ENCODE results near the gene IRAK3.

Gene IRAK3

DNA sequence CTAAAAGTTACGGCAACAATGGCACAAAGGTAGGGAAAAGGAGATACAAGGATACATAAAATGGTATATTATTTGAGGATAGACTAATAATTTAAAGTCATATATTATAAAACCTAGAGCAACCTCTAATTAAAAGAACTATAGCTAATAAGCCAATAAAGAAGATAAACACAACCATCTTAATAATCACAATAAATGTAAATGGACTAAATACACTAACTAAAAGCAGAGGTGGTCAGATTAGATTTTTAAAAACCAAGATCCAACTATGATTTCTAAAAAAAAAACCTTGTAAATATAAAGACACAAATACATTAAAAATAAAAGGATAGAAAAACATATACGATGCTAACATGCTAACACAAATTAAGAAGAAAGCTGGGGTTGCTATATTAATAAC, 47.7 kb upstream of the IRAK3 start:
- TF ChIP-seq GLIS3 (CRISPR knock-in tag; IDR thresholded peaks at IDR 0.05) (no peak), ZFP3 (CRISPR knock-in tag; IDR thresholded peaks at IDR 0.05) (no peak), RARB (CRISPR knock-in tag; IDR thresholded peaks at IDR 0.05) (no peak), ZNF565 (CRISPR knock-in tag; conservative IDR thresholded peaks at IDR 0.05; ENCODE audit: low read depth) (no peak), ZNF70 (CRISPR knock-in tag; IDR thresholded peaks at IDR 0.05) (no peak), TCF4 (CRISPR knock-in tag; IDR thresholded peaks at IDR 0.05; ENCODE audit: borderline replicate concordance) (no peak), ESRRG (CRISPR knock-in tag; IDR thresholded peaks at IDR 0.05) (no peak), OSR1 (CRISPR knock-in tag; IDR thresholded peaks at IDR 0.05) (no peak), SNAI2 (CRISPR knock-in tag; IDR thresholded peaks at IDR 0.05) (no peak), CSDC2 (CRISPR knock-in tag; IDR thresholded peaks at IDR 0.05) (no peak), TOX (CRISPR knock-in tag; IDR thresholded peaks at IDR 0.05; ENCODE audit: borderline replicate concordance) (no peak), ISL1 (CRISPR knock-in tag; IDR thresholded peaks at IDR 0.05) (no peak), PPARA (CRISPR knock-in tag; IDR thresholded peaks at IDR 0.05; ENCODE audit: borderline replicate concordance) (no peak), ARNTL (CRISPR knock-in tag; IDR thresholded peaks at IDR 0.05; ENCODE audit: borderline replicate concordance, low read depth) (no peak), CREB5 (CRISPR knock-in tag; IDR thresholded peaks at IDR 0.05; ENCODE audit: low read depth) (no peak)
- TF ChIP-seq, protein P1, sequence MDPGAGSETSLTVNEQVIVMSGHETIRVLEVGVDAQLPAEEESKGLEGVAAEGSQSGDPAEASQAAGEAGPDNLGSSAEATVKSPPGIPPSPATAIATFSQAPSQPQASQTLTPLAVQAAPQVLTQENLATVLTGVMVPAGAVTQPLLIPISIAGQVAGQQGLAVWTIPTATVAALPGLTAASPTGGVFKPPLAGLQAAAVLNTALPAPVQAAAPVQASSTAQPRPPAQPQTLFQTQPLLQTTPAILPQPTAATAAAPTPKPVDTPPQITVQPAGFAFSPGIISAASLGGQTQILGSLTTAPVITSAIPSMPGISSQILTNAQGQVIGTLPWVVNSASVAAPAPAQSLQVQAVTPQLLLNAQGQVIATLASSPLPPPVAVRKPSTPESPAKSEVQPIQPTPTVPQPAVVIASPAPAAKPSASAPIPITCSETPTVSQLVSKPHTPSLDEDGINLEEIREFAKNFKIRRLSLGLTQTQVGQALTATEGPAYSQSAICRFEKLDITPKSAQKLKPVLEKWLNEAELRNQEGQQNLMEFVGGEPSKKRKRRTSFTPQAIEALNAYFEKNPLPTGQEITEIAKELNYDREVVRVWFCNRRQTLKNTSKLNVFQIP (CRISPR knock-in tag; IDR thresholded peaks at IDR 0.05; ENCODE audit: borderline replicate concordance, low read depth) = no peak
- TF ChIP-seq, protein P2, sequence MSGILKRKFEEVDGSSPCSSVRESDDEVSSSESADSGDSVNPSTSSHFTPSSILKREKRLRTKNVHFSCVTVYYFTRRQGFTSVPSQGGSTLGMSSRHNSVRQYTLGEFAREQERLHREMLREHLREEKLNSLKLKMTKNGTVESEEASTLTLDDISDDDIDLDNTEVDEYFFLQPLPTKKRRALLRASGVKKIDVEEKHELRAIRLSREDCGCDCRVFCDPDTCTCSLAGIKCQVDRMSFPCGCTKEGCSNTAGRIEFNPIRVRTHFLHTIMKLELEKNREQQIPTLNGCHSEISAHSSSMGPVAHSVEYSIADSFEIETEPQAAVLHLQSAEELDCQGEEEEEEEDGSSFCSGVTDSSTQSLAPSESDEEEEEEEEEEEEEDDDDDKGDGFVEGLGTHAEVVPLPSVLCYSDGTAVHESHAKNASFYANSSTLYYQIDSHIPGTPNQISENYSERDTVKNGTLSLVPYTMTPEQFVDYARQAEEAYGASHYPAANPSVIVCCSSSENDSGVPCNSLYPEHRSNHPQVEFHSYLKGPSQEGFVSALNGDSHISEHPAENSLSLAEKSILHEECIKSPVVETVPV (CRISPR knock-in tag; IDR thresholded peaks at IDR 0.05) = no peak
- no peak for ATAC-seq

DNA sequence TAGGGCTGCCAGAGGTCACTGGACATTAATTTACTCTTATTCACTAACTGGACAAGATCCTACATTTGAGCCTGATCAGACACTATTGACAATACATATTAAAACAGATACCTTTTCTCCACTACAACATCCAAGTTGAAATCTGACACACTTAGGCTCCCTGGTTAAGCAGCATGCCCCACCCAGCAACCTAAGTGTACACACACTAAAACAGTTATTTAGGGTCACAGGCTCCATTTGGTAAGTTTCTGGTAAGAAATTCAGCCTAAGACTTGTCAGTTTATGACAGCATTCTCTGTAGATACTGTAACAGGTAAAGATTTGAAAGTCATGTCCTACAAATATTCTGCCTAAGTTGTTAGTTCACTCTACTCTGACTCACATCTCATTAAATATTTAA, 46.2 kb upstream of the IRAK3 start:
- TF ChIP-seq TCF4 (CRISPR knock-in tag; IDR thresholded peaks at IDR 0.05; ENCODE audit: borderline replicate concordance) = no peak
- TF ChIP-seq, protein P2 (CRISPR knock-in tag; IDR thresholded peaks at IDR 0.05) = no peak
- no peak for ATAC-seq

- TF ChIP-seq BACH2 (CRISPR knock-in tag; IDR thresholded peaks at IDR 0.05; ENCODE audit: borderline replicate concordance) (no peak), ZNF8 (CRISPR knock-in tag; IDR thresholded peaks at IDR 0.05) (no peak), TOX (CRISPR knock-in tag; IDR thresholded peaks at IDR 0.05; ENCODE audit: borderline replicate concordance) (no peak), TCF4 (CRISPR knock-in tag; IDR thresholded peaks at IDR 0.05; ENCODE audit: borderline replicate concordance) (no peak), ISL1 (CRISPR knock-in tag; IDR thresholded peaks at IDR 0.05) (no peak), CREB5 (CRISPR knock-in tag; IDR thresholded peaks at IDR 0.05; ENCODE audit: low read depth) (no peak), PPARA (CRISPR knock-in tag; IDR thresholded peaks at IDR 0.05; ENCODE audit: borderline replicate concordance) (no peak), TSHZ2 (CRISPR knock-in tag; IDR thresholded peaks at IDR 0.05) (no peak), ZFP30 (CRISPR knock-in tag; IDR thresholded peaks at IDR 0.05) (no peak), ARNTL (CRISPR knock-in tag; IDR thresholded peaks at IDR 0.05; ENCODE audit: borderline replicate concordance, low read depth) (no peak)
- TF ChIP-seq, protein P1 (CRISPR knock-in tag; IDR thresholded peaks at IDR 0.05; ENCODE audit: borderline replicate concordance, low read depth) = no peak
- TF ChIP-seq, protein P2 (CRISPR knock-in tag; IDR thresholded peaks at IDR 0.05) = no peak
- no peak for ATAC-seq
Measured at GRCh38 chr12:66143868-66144267, 45.1 kb upstream of the IRAK3 start.
